GM12874 (cell line): ENCODE data around the gene FAM89A.

Source experiments
- TF ChIP-seq, protein P1 (sequence below): IDR thresholded peaks from 2 replicates; pipeline ENCODE4 v1.5.1; 2011; ENCODE audit warnings: low read depth, mild to moderate bottlenecking, control low read depth, low read length, moderate library complexity; ENCODE audit not compliant: insufficient read depth

FAM89A gene

DNA sequence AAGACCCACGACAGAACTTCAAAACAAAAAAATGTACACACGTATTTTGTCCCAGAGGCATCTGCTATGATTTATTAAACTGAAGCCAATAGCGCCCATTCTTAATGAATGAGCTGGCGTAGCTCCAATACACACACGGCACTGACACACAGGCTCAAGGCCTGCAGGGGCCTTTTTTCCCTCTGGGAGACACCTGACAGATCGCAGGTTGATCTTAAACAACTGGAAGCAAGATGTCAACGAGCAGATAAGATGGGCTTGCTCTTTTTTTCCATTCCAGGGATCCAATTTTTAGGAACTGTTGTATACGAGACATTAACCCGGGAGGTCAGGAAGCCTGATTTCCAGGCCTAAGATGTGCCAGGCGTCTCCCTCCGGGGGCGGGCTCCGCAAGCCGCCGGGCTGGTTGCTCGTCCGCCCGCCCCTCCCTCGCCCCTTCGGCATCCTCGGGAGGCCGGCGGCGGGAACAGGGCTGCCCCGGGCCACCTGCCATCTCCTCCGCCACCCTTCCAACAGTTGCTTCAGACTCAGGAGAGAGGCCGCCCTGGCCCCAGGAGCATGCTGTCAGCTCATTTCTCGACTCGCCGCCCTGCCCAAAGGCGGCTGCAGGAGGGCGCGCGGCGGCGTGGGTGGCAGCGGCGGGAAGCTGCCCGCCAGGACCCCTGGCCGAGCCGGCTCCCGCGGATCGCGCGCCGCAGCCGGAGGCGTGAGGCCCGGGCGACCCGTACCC is 62.1 kb downstream of the FAM89A start:
- TF ChIP-seq, protein P1, sequence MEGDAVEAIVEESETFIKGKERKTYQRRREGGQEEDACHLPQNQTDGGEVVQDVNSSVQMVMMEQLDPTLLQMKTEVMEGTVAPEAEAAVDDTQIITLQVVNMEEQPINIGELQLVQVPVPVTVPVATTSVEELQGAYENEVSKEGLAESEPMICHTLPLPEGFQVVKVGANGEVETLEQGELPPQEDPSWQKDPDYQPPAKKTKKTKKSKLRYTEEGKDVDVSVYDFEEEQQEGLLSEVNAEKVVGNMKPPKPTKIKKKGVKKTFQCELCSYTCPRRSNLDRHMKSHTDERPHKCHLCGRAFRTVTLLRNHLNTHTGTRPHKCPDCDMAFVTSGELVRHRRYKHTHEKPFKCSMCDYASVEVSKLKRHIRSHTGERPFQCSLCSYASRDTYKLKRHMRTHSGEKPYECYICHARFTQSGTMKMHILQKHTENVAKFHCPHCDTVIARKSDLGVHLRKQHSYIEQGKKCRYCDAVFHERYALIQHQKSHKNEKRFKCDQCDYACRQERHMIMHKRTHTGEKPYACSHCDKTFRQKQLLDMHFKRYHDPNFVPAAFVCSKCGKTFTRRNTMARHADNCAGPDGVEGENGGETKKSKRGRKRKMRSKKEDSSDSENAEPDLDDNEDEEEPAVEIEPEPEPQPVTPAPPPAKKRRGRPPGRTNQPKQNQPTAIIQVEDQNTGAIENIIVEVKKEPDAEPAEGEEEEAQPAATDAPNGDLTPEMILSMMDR = no peak

DNA sequence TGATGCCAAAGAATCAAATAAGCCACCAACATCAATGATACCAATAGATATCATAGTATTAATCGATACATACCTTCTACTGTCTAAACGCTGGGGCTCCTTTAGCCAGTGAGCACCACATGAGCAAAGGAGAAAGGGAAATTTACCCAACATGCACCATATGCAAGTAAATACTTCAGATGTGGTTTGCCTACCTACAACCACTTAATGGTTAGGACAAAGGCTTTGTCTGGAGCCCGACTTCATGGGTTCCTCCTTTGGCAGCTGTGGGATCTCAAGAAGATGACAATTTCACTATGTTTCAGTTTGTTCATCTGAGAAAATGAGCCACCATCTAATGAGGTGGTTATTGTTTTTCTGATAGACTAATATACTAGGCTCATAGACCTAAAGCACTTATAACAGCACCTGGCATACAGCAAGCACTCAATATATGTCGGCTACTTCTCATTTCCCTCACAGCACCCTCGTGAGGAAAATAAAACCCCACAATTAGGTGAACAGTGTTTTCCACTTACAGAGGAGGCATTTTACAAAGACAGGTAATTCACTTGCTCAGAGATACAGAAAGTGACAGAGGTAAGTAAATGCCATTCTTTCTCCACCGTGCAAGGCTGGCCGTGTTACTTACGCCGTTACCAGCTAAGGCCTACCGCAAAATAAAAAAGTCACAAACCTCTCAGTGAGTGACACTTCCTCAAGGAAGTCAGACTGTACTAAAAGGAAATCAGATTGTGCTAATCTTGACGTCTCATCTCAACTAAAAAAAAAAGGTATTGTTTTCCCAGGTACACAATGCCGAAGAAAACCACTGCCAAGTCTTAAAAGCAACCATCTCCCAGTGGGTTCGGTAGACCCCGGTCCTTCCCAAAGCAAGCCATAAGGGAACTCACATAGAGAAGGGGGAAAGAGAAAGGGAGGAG is 63.0 kb downstream of the FAM89A start:
- TF ChIP-seq, protein P1 = no peak

DNA sequence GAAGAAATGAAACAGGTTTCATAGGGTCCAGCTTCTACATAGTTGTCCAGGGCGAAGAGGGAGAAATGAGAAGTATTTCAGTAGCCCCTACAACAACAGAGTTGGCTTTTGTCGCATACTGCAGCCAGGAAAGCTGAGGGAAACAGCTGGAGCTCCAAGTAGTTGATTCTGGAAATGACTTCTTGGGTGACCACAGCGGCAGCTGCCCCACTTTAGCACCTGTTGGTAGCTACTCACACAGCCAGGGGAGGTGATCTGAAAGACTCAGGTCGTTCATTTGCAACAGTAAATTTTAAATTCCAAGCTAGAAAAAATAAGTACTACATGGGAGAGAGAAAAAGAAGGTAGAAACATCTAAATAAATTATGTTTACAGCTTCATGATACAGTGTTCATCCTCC is 63.7 kb downstream of the FAM89A start:
- TF ChIP-seq, protein P1 = no peak

DNA sequence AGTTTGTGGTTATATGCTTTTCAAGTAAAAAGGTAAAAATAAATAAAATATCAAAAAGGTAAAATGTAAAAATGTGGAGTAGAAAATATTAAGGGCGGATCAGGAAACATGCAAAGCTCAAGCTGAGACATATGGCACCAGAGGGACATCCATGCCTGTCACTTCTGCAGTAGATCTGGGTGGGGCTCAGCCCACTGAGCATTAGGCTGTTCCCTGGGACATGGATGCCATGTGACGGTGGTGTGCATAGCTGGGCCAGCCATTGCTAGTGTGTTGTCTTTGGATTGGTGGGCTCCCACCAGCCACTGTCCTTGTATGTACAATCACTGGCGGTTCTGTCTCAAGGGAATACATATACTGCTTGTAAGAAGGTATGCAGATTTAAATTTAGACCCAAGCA is 64.4 kb downstream of the FAM89A start:
- TF ChIP-seq, protein P1 = no peak

DNA sequence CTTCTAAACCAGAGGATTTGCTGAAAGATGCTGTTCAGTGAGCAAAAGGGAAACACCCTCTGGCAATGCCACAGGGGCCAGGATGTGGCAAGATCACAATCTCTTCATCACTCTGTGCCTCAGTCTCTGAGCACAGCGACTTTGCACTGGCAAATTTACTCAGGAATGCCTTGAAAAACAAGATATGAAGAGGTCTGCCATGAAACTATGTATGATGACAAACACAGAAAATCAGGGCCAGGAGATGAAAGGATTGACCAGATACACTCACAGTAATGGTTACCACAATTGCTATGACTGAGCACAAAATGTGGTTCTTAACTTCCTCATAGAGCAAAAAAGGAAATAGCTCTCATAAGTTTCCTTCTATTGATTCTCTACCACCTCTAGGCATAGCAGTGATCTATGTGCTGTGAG is 67.2 kb downstream of the FAM89A start:
- TF ChIP-seq, protein P1 = no peak

DNA sequence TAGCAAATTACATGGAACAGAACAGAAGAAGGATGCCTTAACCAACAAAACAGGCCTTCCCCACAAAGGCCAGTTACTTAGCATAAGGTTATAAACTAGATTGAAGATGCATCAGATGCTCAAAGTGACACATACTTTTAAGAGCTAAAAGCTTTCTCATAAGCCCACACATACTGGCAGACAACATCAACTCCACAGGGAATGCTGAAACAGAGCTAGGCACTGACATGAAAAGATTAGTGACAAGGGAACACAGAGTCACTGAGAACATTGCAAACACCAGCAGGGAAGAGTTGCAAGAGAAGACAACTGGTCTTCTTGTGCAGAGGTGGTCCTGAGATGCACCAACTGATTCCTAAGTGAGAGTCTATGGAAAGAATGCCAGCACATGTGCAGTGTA is 68.3 kb downstream of the FAM89A start:
- TF ChIP-seq, protein P1 = no peak

DNA sequence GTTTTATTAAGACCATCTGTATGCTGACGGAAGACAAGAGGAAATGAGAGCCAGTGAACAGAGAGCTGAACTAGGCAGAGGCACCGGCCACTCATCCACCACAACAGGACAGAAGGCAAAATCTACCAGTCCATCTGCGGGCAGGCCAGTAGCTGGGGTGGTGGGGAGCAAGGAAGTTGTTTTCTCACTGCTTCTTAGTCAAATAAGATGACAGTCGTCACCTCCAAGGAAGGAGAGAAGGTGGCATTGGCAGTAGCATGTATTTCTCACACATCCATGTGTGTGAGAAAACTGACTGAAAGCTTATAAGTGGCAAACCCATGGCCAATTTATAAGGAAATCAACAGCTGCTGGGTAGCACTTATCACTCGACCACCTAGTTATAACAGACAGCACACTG is 69.6 kb downstream of the FAM89A start:
- TF ChIP-seq, protein P1 = no peak
